Motor neuron (in vitro differentiated cells): ENCODE measurements around the gene DTX3L. TPM values are rescaled to one million over a fixed set of nuclear protein-coding genes. Genes with fewer than 3 reads are reported as not detected.

Source experiments
- ATAC-seq, 8 experiments: fragments of 200-7000 bp; cut with Tn5 transposase; replicated peaks in 6 of 8; 2 replicates each; pipeline ENCODE4 v1.8.0; 2021; ENCODE audit warnings: mild to moderate bottlenecking in 8 of 8, moderate library complexity in 8 of 8
- H3K27ac ChIP-seq, 2 donors: fragments of 250-450 bp; sonication (Bioruptor Pico); 2 replicates each; pipeline ENCODE4 v1.9.0; 2021; ENCODE audit warnings: antibody characterized with exemption in 2 of 2, mild to moderate bottlenecking in 2 of 2, moderate library complexity in 1 of 2
- H3K4me1 ChIP-seq, 2 donors: fragments of 250-450 bp; sonication (Bioruptor Pico); replicated peaks in 1 of 2; 2 replicates each; pipeline ENCODE4 v1.6.1; 2021; ENCODE audit warnings: antibody characterized with exemption in 2 of 2, mild to moderate bottlenecking in 2 of 2, moderate library complexity in 1 of 2
- H3K4me3 ChIP-seq, 5 donors: fragments of 250-450 bp; sonication (Bioruptor Pico); 2 replicates each; pipeline ENCODE4 v1.9.0; 2021; ENCODE audit warnings: antibody characterized with exemption in 5 of 5, mild to moderate bottlenecking in 5 of 5, moderate library complexity in 4 of 5
- WGBS, 10 experiments: fragments of 450-650 bp; shearing (Covaris generic); methylation state at CpG; one replicate each; pipeline ENCODE4 v1.0.0; 2022; 5-methylcytosine and 5-hydroxymethylcytosine counted together
- in situ Hi-C, 9 experiments: fragments of 400-800 bp; cut with MboI; loops; one replicate each; pipeline ENCODE4 v1.15.0; 2021; ENCODE audit warnings: low sequenced_read_pairs in 9 of 9, low pct_unique_long_range_greater_than_20kb in 2 of 9; ENCODE audit not compliant: unreplicated experiment in 9 of 9
- total RNA-seq, 8 experiments: library from RNA; unstranded; fragments of 300-600 nt; gene quantifications; 2 replicates each; pipeline versions ENCODE4 v1.2.3 to v1.2.4, GENCODE V29; 2022

DTX3L gene
- total RNA-seq, 8 experiments from 2014 or later = 0.11 to 51.3 (median 7.2) TPM

- no peaks in the 10 kb centered on the region for H3K4me1 ChIP-seq
- no peak for ATAC-seq
- H3K27ac ChIP-seq = no peak overlapping the region
- in situ Hi-C loops = no loop called here
- no peak overlapping the region for H3K4me3 ChIP-seq
- WGBS, 10 experiments = 26 to 88% (median 52%) methylated on average over 1 to 3 of the region's 3 CpGs; no CpG with 5 or more reads in 3 of the 10 experiments
Observed at GRCh38 chr3:122621112-122621511, 57.0 kb downstream of the DTX3L start.

- WGBS, 10 experiments = 50 to 100% (median 75%) methylated on average over 1 to 6 of the region's 8 CpGs; no CpG with 5 or more reads in 1 of the 10 experiments
Observed at GRCh38 chr3:122623031-122623829, 59.1 kb downstream of the DTX3L start.

More at GRCh38 chr3:122623031-122623829, 59.1 kb downstream of the DTX3L start:
- no peaks in the 10 kb centered on the region for H3K4me1 ChIP-seq
- ATAC-seq = no peak
- H3K27ac ChIP-seq = no peak overlapping the region
- no peak overlapping the region for H3K4me3 ChIP-seq
- in situ Hi-C loops = no loop called here

Other genes with a start within 250 kb of the DTX3L start
- 1 to 10 TPM in 2 of 8 experiments, under 1 TPM in 3, not detected in 3; 0.16 to 4.5 (median 0.85) TPM for gene CSTA, start 239.1 kb upstream of the DTX3L start, total RNA-seq
- gene MIX23, start 181.1 kb upstream of the DTX3L start, total RNA-seq = 10 to 100 TPM; 25.7 to 91.3 (median 51.9) TPM
- gene FAM162A, start 180.2 kb upstream of the DTX3L start, total RNA-seq = 10 to 100 TPM; 12.2 to 51.7 (median 44.2) TPM
- gene WDR5B, start 148.3 kb upstream of the DTX3L start, total RNA-seq = 1 to 10 TPM; 5.2 to 9.2 (median 6.8) TPM
- 10 to 100 TPM; 24.1 to 48.9 (median 36.2) TPM for gene KPNA1, start 49.4 kb upstream of the DTX3L start, total RNA-seq
- 100 to 1,000 TPM in 1 of 8 experiments, 10 to 100 TPM in 3, 1 to 10 TPM in 2, under 1 TPM in 2; 0.33 to 139 (median 9.8) TPM for gene PARP9, start within 50 bp of the DTX3L start, total RNA-seq
- 1 to 10 TPM in 1 of 8 experiments, under 1 TPM in 6, not detected in 1; 0.04 to 2.2 (median 0.28) TPM for gene PARP15, start 13.3 kb downstream of the DTX3L start, total RNA-seq
- gene PARP14, start 116.5 kb downstream of the DTX3L start, total RNA-seq = 10 to 100 TPM in 4 of 8 experiments, 1 to 10 TPM in 2, under 1 TPM in 2; 0.49 to 75.3 (median 18.3) TPM
- gene HSPBAP1, start 229.5 kb downstream of the DTX3L start, total RNA-seq = 10 to 100 TPM in 3 of 8 experiments, 1 to 10 TPM in 5; 4.3 to 37.5 (median 7.2) TPM
- gene SLC49A4, start 230.7 kb downstream of the DTX3L start, total RNA-seq = 10 to 100 TPM in 4 of 8 experiments, 1 to 10 TPM in 4; 5.9 to 20.0 (median 10.3) TPM